GM19099 (cell line): ENCODE results near the gene KAZN.

ENCODE experiments used
- POLR2A ChIP-seq: IDR thresholded peaks from 3 replicates; pipeline ENCODE4 v1.6.1; 2011; ENCODE audit warnings: low read depth; ENCODE audit not compliant: insufficient read length; ENCODE audit errors: extremely low read depth

KAZN gene

DNA sequence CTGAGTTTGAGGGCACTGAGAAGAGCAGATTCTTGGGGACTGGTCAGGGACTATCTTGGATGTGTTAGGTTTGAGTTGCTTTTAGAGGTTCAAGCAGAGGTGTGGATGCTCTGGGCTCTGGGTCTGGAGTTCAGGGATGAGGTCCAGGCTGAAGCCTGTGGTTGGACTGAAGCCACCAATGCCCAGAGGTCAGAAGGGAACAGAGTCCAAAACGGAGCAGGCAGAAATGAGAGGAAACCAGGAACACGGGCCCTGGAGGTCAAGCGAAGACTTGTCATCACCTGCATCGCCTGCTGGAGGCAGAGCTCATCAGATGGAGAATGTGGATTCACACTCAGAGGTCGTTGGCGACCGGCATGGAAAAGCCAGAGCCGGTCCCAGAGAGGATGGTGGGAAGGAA, 425.5 kb downstream of the KAZN start:
- TF ChIP-seq POLR2A: no peak

DNA sequence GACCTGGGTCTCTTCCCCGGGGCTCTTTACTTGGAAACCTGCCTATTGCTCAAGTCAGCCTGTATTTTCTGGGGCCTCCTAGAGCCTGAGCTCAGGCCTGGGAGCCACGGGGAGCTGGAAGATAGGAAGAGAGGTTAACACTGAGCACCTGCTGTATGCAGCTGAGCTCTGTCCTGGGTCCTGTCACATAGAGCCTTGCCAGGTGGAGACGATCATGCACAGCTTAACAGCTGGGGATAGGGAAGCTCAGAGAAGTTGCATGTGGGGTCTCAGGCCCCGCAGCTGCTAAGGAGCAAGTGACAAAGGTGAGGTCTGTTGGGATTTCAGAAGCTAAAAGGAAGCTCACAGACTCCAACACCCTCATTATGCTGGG, 427.6 kb downstream of the KAZN start:
- no peak for TF ChIP-seq POLR2A

DNA sequence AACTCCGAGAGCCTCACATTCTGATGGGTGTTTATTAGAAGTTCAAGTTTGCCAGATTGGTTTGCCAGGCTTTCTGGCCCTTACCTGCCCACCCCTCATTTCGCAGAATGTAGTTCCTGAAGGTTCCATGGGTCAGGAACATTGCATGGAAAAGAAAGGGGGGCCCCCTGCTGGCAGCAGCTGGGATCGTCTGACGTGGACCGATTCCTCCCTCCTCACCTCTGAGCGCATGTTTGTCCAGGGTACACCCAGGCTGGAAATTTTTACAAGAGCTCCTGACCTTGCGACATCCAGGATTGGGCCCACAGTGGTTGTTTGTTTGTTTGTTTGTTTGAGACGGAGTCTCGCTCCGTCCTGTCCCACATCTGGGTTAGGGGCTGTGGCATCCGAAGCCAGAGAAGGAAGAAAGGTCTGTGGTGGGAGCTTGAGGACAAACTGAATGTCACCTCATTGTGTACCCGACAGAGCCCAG, 429.1 kb downstream of the KAZN start:
- no peak for TF ChIP-seq POLR2A

DNA sequence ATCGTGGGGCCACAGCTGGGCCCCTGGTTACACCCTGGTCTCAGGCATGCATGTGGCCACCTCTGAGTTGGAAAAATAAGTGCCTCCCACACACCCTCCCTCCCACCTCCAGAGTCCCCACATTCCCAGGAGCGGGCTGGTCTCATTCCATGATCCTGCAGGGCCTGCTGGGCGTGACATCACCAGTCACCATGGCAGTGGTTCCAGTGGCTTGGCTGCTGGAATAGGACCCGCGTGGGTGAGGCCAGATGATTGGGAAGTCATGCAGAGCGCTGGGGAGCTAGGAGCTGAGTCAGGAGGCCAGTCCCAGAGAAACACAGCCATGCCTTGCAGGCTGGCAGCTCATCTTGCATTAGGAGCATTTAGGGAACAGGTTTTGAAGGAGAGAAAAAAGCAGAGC, 429.6 kb downstream of the KAZN start:
- no peak for TF ChIP-seq POLR2A

DNA sequence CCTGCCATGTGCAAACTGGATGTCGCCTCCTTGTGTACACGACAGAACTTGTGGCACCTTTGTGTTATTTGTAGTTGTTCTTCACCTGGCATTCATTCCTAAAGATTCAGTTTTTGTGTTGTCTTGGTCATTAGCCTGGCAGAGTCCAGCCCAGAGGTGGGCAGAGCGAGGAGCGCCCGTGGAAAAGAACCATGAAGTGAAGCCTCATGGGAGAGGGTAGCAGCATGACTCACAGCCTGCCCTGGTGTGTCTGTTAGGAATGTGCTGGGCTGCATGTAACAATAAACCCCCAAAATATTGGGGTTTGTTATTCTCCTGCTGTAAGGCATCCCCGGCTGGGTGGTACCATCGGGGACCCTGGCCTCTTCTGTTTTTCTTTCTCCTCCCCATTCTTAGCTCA, 430.1 kb downstream of the KAZN start:
- no peak for TF ChIP-seq POLR2A

DNA sequence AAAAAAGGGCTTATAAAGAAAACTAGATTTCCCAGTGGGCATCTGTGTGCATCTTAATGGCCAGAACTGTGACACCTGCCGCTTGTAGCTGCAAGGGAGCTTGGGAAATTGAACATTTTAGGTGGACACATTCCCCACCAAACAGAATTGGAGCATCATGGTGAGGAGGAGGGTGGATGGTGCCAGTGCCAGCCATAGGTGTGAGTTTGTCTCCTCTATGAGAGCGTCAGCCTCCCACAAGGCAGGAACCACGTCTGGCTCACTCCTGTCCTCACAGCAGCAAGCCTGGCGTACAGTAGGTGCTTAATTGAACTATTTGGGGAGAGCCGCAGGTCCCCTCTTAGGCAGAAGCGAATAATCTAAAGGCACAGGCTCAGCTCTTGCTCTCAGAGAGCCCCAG, 430.6 kb downstream of the KAZN start:
- no peak for TF ChIP-seq POLR2A

DNA sequence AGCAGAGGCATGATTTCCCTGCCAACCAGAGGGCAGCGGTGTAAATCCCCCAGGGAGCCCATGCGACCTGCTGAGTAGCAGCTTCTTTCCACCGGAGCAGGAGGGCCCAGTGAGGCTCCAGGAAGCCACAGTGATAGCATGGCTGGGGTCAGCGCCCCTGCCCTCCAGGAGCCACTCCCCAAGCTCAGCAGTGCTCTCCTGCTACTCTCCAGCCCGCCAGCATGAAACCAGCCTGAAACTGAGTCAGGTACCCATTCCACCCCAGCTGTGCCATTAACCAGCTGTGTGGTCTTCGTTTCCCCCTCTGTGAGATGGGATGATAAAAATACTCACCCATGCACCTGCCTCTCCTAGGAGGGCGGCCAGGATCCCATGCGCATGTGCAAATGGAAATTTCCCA, 431.3 kb downstream of the KAZN start:
- no peak for TF ChIP-seq POLR2A

DNA sequence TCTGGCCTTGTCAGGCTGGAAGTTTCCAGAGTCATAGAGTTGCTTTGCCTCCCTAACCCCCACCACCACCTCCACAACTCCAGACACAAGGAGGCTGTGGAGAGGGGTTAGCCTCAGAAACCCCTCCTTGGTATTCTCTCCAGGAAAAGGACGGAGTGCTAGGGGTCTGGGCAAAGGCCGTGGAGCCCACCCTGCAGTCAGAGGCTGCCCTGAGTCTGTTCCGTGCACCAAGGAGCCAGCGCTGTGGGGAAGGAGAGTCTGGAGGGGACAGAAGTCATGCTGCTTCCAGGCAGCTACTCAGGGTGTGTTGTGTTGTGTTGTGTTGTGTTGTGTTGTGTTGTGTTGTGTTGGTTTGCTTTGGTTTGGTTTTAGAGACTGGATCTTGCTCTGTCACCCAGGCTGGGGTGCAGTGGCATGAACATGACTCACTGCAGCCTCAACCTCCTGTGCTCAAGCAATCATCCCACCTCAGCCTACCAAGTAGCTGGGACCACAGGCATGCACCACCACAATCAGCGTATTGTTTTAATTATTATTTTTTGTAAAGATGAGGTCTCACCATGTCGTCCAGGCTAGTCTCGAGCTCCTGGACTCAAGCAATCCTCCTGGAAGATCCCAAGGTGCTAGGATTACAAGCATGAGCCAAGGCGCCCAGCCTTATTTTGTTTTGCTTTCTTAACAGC, 432.9 kb downstream of the KAZN start:
- TF ChIP-seq POLR2A: no peak

DNA sequence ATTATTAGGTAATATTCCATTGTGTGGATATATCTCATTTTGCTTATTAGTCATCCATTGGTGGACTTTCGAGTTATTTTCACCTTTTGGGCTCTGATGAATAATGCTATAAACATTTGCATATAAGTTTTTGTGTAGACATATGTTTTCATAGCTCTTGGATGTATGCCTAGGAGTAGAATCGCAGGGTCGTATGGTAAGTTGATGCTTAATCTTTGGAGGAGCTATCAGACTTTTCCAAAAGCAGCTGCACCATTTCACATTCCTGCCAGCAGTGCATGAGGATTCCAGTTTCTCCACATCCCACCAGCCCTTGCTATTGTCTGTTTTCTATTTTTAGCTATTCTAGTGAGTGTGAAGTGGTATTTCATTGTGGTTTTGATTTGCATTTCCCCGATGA, 434.8 kb downstream of the KAZN start:
- TF ChIP-seq POLR2A: no peak

DNA sequence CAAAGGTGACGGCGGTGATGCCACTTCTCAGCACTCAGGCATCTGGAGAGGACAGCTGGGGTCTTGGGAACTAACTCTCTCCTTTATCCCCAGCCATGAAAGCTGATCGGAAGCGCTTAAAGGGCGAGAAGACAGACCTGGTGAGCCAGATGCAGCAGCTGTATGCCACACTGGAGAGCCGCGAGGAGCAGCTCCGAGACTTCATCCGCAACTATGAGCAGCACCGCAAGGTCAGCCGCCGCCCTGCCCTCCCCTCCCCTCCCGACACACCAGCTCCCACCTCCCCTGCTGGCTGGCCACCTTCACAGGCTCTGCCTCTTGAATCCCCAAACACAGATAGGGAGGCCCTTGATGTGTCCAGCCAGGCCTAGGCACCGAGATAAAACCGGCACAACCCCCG, 436.2 kb downstream of the KAZN start:
- no peak for TF ChIP-seq POLR2A

DNA sequence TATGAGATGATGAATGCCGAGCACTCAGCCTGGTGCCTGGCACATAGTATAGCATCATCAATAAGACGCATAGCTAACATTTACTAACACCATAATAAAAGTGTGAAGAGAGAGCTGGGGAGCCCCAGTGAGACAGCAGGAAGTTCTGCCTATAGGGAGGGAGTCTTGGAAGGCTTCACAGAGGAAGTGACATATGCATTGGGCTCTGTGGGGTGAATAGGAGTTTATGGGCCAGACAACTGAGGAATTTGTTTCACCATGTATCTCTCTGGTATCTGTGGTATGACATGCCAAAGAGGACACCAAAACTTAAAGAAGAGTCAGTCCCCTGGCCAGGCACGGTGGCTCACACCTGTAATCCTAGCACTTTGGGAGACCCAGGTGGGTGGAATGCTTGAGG, 436.8 kb downstream of the KAZN start:
- TF ChIP-seq POLR2A: no peak

DNA sequence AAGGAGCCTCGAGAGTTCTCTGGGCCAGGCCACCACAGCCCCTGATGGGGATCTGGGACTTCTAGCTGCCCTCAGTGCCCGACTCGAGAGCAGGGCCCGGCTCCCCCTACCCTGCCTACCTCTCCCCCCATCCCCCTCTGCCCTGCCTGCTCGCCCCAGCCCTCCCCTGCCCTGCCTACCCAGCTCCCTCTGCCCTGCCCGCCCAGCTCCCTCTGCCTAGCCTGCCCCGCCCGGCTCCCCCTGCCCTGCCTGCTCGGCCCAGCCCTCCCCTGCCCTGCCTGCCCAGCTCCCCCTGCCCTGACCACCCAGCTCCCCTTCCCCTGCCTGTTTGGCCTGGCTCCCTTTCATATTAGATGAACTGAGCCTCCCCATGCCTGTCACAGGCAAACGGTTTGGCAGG, 437.6 kb downstream of the KAZN start:
- no peak for TF ChIP-seq POLR2A

DNA sequence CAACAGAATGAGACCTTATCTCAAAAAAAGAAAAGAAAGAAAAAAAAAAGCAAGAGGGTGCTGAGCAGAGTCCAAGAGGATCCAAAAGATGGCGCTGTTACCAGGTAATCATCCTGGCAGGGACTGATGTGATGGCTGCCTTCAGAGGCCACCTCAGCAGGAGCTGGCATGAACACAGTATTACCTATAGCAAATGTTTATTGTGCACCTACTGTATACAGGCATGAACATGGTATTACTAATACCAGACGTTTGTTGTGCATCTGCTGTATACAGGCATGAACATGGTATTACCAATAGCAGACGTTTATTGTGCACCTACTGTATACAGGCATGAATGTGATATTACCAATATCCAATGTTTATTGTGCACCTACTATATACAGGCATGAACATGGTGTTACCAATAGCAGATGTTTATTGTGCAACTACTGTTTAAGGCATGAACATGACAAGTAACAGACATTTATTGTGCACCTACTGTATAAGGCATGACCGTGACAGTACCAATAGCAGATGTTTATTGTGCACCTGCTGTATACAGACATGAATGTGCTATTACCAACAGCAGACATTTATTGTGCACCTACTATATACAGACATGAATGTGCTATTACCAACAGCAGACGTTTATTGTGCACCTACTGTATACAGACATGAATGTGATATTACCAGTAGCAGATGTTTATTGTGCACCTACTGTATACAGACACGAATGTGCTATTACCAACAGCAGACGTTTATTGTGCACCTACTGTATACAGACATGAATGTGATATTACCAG, 439.9 kb downstream of the KAZN start:
- no peak for TF ChIP-seq POLR2A

DNA sequence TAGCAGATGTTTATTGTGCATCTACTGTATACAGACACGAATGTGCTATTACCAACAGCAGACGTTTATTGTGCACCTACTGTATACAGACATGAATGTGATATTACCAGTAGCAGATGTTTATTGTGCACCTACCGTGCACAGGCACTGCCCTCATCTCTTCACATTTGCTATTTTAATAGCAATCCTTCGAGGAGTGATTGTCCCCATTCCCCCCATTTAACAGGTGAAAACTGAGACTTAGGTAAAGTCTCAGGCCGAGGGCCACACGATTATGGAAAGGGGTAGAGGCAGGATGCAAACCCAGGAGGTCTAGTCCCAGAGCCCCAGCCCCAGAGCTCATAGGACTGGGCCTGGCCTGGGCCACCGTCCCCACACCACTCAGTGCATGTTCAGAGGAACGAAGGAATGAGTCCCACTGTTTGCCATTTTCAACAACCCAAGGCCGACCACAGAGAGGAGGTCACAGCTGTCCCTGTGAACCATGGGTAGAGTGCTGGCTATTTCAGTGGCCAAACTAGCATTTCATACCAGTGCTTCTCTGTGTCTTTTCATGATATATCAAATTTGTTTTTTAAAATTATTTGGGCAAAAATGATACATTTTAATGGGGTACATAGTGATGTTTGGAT, 440.6 kb downstream of the KAZN start:
- no peak for TF ChIP-seq POLR2A

DNA sequence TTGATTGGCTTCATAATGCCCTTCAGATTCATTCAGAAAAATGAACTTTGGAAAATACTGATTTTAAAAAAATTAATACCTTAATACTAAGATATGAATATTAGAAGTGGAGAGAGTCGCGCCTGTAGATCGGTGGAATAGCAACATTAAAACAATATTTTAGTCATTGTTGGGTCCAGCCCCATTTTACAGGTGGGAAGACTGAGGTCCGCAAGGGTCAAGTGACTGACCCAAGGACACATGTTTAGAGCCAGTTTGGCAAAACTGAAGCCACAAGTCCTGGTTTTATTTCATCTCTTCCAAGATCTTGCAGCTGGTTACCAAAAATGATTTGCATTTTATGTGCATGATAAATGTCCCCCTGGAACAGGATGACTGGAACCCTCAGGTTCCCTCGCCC, 441.4 kb downstream of the KAZN start:
- no peak for TF ChIP-seq POLR2A

DNA sequence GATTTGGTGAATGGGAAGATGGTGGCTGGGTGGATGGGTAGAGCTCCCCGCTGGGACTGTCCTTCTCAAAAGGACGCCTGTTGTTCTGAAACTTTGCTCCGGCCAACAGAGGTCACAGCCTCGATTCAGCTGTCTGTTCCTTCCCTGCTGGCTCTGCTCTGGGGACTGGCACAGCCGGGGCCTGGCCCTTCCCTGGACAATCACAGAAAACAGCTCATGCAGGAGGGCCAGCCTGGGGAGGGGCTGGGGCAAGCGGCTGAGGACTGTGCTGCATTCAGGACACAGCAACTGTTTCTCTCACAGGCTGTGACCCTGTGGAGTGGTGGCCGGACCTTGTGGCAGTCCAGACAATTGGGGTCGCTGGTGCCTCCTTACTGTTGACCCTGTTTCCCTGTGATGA, 444.4 kb downstream of the KAZN start:
- no peak for TF ChIP-seq POLR2A

DNA sequence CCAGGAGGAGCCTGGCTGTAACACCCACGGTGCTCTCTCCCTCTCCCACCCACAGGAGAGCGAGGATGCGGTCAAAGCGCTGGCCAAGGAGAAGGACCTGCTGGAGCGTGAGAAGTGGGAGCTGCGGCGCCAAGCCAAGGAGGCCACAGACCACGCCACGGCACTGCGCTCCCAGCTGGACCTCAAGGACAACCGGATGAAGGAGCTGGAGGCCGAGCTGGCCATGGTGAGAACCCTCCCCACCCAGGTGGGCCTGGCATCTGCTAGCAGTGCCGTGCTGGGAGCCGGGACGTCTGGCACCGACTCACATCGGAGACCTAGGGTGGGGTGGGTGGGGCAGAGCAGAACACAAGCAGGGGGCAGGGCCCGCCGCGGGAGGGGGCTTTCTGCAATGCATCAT, 445.4 kb downstream of the KAZN start:
- no peak for TF ChIP-seq POLR2A

DNA sequence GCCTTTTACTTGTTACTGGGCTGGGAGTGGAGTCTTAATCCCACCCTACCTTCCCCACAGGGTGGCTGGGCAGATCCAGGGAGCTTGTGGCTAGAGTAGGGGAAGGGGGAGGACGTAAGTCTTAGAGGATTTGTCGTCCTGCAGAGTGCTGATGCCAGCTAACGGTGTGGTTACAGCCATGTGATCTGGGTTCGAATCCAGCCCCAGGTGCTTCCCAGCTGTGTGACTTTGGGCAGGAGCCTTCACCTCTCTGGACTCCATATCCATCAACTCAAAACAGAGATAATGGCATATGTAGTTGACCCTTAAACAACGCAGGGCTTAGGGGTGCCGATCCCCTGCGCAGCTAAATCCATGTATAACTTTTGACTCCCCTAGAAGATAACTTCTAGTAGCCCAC, 446.6 kb downstream of the KAZN start:
- TF ChIP-seq POLR2A: no peak
